ENCODE data around the gene CNOT4.

CNOT4 gene

GRCh38 chr7:135397689-135398088, 112.2 kb downstream of the CNOT4 start:
- DNase-seq (ENCODE audit: low spot score), result no peak

DNA sequence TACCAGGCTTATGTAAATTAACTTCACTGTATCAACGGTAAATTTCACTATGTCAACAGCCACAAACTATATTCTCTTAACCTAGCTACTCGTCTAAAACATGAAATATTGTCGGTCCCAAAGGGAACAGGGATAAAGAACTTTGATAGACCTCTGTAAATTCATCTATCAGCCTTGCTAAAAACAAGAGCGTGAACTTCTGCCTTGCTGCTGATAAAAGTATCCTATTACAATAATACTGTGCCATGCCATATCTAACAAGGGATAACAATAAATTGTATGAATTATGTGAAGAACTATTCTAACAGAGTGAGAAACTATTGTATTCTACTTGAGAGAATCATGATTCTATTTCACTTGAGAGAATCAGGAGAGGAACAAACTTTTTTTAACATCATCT, 117.2 kb downstream of the CNOT4 start:
- DNase-seq (ENCODE audit: low spot score), result no peak

DNA sequence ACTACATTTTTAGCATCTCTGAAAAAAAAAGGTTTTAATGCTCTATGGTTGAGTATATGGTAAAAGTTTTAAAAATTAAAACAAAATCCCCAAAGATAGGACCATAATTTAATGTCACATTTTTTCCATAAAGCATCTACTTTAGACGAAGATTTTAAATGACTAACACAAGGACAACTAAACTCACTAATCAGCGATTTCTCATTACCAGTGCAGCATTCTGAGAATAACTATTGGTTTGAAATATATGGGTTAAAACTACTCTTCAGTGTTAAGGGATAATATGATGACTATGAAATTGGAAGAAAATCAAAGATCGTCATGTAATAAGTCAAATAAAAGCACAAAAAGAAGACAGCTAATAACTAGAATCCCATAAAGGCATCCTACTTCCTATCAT, 118.4 kb downstream of the CNOT4 start:
- DNase-seq (ENCODE audit: low spot score), result no peak

DNA sequence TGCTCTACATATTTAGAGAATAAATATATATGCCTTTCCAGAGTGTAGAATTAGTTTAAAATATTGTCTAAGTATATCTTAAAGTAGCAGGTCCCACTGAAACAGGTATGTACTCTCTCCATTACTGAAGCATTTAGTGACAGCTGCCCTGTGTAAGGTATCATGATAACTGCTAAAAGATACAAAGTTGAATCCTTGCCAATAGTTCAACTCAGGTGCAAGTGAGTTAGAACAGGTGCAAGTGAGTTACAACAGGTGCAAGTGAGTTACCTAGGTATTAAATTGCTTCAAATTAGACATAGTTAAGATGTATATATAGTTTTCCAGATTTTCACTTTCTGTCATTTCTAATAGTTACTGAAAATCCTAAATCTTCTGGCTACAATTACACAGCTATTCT, 119.1 kb downstream of the CNOT4 start:
- DNase-seq (ENCODE audit: low spot score), result no peak

- no peak for DNase-seq (ENCODE audit: low spot score)
Measured at GRCh38 chr7:135389971-135390370, 119.9 kb downstream of the CNOT4 start.

DNA sequence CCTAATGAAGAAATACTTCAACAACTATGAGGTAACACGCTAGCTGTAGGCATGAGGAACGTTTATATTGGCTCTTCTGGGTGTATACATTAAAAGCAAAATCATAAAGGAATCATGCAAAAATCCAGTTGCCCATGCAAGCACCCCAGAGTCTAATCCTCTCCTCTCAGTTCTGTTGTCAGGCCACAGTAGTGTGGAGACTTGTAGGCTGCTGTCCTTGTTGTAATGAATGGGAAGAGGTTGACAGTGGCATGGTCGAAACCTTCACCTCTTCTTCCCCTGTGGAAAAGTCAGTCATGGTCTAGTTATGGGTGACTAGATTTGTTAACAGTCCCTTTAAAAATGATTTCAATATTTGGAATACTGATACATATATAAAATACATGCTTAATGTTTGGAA, 121.3 kb downstream of the CNOT4 start:
- no peak for DNase-seq (ENCODE audit: low spot score)

- no peak for DNase-seq (ENCODE audit: low spot score)
Measured at GRCh38 chr7:135386776-135387175, 123.1 kb downstream of the CNOT4 start.

DNA sequence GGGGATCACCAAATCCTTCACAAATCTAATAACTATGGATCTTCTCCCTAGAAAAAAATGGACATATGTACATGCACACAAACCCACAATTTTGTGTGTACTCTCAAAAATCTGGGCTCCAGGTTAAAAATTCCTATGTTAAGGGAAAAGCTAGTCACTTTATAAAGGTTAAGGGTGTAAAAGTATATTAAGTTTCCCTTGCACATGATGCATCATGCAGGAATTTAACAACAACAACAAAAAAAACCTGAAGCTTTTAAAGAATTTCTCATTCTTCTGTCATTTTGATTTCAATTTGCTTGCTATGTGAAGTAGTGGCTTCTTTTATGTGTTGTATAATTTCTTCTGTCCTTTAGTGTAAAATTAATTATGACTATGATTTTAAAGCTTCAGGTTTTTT, 123.7 kb downstream of the CNOT4 start:
- DNase-seq (ENCODE audit: low spot score), result no peak

GRCh38 chr7:135385209-135385608, 124.7 kb downstream of the CNOT4 start:
- no peak for DNase-seq (ENCODE audit: low spot score)

DNA sequence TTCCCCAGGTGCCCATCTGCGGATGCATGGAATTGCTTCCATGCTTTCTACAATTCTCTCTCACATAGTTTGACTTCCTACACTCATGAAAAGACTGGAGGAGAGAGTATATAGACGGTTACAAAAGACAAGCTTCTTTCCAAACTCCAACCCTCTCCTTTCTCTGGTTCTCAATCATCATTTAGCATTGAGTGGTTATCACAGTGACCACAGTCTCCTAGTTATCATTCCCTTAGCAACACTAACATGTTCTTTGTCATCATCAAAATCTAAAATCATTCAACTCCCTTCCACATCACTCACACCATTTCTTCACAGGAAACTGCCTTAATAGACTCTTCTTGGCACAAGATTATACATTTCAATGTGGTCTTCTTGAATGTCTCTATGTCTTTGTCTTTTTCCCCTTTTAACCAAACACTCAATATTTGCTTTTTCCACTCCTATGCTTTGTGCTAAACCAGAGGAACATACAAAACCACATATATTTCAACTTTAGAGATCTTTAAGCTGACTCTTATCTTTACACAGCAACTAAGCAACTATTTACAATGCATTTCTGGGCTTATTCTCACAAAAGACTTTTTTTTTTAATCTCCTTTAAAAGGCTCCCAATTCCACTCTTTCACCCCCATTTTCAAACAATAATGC, 126.3 kb downstream of the CNOT4 start:
- DNase-seq (ENCODE audit: low spot score), result no peak

DNA sequence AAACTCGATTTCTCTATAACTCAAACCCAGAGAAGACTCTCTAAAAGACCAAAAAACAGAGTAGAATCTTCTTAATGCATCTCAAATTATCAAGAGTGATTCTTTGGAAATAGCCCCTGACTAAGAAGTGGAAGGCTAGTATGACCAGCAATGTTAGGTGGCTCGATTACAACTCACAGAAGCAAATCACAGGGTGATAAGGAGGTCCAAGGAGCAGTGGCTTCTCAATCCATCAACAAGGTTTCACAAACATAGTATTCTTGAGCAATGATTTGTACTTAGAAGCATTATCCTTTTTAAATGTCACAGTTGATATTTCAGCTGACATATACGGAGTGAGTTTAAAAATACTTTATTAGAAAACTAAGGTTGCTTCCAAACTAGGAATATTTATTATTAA, 127.7 kb downstream of the CNOT4 start:
- DNase-seq (ENCODE audit: low spot score), result no peak

- DNase-seq (ENCODE audit: low spot score), result no peak
Measured at GRCh38 chr7:135381369-135381768, 128.5 kb downstream of the CNOT4 start.

DNA sequence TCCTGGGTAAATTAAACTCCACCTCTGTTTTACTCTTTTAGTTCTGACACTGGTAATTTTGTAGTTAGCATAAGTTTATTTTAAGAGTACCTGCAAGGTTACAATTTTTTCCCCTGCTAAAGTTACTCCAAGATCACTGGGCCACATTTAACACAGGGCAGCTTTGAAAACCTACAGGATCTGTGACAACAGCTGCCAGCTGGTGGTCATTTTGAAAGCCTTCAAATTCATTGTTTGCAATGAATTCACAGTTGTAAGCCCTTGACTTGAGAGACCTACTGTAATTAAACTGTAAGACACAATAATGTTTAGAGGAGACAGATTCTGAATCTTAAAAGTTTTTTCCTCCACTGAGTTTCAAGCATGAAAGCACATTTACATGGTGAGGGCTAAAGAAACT, 129.6 kb downstream of the CNOT4 start:
- DNase-seq (ENCODE audit: low spot score), result no peak

DNA sequence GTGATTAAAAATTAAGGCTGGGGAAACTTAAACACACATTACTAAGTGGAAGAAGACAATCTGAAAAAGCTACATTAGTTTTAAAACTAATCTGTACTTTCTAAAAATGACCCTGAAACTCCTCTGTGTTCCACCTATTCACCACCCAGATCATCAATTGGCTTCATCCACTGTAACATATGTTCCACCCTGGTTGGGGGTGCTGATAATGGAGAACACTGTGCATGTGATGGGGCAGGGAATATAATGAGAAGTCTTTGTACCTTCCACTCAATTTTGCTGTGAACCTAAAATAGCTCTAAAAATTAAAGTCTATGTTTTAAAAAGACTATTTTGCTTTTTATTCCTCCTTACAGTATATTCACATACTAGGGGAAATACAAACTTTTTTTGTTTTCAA, 132.7 kb downstream of the CNOT4 start:
- DNase-seq (ENCODE audit: low spot score), result no peak

GRCh38 chr7:135375908-135376699, 133.8 kb downstream of the CNOT4 start:
- no peak for DNase-seq (ENCODE audit: low spot score)

GRCh38 chr7:135374736-135375135, 135.2 kb downstream of the CNOT4 start:
- no peak for DNase-seq (ENCODE audit: low spot score)

DNA sequence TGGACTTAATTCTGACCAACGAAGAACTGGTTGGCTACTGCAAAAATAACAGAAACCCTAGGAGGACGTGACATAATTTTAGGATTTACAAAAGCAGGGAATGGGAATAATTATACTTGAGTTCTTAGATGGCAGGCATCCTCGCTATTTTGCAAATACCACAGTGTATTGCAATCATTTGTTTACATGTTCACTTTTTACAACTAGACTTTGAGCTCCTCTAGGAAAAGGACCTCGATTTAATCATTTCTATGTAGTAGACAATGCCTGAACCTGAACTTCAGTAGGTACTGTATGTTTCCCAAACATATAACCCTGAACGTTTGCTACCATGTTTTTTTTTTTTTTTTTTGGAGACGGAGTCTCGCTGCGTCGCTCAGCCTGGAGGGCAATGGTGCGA, 137.7 kb downstream of the CNOT4 start:
- DNase-seq (ENCODE audit: low spot score), result no peak

GRCh38 chr7:135370656-135371055, 139.2 kb downstream of the CNOT4 start:
- DNase-seq (ENCODE audit: low spot score), result no peak

GRCh38 chr7:135369405-135369804, 140.5 kb downstream of the CNOT4 start:
- DNase-seq (ENCODE audit: low spot score), result no peak

- DNase-seq (ENCODE audit: low spot score), result no peak
Measured at GRCh38 chr7:135368416-135369186, 141.3 kb downstream of the CNOT4 start.

DNA sequence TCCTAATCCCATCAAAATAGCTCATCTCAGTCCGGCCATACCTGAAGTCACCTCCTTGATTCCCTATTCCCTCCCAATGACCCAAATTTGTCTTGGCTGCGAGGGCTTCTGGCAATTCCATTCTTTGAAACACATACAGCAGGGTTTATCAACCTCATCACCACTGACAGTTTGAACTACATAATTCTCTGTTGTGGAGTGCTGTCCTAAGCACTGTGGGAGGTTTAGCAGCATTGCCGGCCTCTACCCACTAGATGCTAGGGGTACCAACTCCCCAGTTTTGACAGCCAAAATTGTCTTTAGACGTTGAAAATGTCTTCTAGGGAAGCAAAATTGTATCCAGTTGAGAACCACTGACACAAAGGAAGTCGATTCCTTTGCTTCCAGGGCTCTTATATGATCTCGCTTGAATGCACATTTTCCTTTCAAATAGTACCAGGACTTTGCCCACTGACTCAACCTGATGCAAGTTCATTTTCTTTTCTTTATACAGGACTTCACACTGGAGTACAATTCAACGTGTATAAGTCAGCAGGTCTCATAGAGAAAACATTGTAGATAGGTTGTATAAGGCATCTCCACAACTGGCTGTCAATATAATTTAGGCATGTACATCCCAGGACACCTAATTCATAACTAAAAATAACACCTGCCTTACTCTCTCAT, 142.9 kb downstream of the CNOT4 start:
- no peak for DNase-seq (ENCODE audit: low spot score)

DNA sequence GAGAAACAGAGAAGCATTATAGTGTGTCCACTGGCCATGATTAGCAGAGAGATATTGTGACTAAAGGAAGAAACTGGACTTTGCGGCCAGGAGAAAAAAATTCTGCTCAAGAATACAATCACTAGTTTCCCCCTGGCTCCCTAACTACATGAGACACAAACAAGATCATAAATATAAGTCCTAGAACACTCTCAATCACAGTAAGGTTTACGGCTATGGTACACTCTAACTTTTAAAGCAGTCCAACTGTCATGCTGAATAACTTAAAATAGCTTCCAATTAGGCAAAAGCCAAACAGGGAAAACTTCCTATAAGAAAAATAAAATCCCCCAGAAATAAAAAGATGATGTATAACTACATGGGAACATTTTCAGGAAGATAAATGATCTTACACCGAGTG, 144.2 kb downstream of the CNOT4 start:
- DNase-seq (ENCODE audit: low spot score), result no peak

DNA sequence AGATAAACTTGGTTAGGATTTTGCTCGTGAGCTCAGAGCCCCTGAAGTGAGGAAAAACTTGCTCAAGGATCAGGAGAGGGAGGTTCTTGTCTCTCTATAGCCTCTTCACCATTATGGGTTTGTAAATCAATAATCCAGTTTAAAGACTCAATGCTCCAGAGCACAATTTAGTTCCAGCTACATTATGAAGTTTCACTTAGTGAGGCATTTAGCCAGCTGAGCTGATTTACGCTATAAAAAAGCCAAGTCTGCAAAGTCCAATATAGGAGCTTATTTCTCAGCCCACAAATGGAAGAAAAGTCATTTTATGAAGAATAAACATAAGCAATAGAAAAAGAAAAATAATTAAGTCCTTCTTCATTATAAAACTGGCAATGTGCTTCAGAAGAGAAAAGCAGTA, 145.7 kb downstream of the CNOT4 start:
- no peak for DNase-seq (ENCODE audit: low spot score)

Data from ecto neural progenitor cell (in vitro differentiated cells).